ENCODE data around the gene RFX1.

RFX1 gene

DNA sequence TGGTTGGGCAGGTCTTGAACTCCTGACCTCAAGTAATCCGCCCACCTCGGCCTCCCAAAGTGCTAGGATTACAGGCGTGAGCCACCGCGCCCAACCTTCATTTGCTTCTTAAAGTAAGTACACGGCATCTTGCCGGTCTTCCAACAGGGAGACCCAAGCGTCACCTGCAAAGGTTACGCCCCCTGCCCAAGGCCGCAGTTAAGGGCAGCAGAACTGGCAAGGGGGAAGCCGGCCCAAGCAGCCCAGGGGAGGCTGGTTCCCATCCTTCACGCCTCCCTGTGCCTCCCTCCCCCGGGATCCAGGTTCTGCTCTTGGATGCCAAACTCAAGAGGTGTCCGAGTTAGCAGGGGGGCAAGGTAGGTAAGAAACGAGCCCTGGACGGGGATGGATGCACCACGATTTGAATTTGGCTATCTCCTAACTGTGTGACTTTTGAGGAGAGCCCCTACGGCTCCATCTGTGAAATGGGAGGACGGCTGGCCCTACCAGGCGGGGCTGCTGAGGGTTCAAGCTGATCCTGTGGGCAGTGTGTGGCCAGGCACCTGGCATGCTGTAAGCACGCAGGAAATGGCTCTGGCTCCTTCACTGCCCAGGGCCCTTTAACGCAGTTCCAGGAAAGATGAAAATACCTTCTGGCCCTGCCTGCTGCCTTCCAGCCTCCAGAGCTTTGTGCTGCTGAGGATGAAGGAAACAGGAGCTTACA lies 9.0 kb downstream of the RFX1 start:
- DNase-seq = no peak

DNA sequence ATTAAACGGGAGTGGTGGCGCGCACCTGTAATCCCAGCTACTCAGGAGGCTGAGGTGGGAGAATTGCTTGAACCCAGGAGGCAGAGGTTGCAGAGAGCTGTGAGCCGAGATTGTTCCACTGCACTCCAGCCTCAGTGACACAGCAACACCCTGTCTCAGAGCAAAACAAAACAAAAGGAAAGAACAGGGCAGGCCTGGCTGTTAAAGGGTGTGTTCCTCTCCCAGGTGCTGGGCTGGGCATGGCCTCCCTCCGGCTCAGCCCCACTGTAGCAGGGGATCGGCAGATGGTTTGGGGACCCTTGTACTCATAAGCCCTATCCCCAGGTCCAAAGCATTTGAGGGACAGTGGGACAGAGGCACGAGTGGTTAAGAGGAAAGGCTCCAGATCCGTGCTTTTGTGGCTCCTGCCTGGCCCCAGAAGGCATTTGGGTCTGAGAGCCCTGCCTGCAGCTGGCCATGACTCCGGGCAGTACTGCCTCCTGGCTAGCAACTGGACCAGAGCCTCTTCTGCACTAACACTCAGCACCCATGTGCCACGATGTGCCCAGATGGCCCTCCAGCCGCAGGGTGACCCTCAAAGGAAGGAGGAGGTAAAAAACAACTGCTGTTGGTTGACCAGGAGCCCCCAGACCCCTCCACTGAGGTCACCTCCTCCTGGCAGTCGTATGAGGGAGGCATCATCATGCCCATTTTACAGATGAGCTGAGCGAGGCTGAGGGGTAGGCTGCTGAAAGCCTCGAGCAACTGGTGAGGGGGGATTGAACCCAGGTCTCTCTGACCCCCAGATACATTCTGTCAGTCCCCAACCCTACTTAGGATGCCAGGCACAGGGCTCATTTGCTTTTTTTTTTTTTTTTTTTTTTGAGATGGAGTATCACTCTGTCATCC lies 10.0 kb downstream of the RFX1 start:
- no peak for DNase-seq

DNA sequence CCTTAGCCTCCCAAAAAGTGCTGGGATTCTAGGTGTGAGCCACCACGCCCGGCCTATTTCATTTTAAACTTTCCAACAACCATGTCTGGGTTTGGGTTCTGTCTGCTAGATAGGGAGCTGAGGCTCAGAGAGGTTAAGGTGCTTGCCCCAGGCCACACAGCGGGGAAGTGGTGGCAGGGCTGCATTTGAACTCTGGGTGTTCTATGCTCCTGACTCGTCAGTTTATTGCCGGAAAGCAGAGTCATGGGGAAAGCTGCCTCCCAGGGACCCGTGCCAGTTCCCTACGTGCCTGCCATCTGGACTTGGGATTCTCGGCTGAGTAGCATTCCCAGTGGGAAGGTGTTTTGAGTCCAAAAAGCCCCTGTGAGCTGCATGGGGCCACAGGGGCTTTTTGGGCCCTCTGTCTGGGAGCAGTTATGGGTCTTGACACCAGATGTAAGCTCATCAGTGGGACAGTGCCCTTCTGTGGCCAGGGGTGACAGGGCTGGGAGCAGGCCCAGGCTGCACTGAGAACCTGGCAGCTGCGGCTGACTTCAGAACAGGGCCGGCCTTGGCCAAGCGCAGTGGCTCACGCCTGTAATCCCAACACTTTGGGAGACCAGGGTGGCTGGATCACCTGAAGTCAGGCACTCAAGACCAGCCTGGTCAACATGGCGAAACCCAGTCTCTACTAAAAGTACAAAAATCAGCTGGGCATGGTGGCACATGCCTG lies 10.9 kb downstream of the RFX1 start:
- peak in 27 of 58 donors; percentile 5 to 62 (median 37) for DNase-seq

DNA sequence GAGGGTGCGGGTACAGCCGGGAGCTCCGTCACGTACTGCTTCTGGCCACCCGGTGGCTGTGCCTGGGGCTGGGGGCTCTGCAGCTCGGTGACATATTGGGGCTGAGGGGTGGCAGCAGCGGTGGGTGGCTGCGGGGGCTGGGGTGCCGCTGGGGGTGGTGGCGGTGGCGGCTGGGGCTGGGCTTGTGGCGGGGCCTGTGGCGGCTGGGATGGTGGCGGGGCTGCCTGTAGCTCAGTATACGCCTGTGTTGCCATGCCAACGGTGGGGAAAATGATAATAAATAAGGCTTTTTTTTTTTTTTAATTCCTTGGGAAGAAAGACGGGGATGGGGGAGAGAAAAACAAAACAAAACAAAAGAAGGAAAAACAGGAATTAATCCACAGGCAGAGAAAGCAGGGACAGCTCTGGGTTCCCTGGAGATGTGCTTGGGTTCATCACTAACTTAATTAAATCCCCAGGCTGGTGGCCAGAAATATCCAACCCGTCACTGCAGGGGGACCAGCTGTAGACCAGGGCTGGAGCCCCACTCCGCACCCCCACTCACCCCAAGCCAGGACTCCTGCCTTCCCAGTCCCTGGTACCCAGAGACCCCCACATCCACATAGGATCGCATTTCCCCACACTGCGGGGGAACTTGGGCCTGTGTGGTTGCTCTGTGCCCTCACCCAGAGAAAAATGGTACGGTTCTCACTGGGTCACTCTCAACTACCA lies 12.4 kb downstream of the RFX1 start:
- no peak for DNase-seq

DNA sequence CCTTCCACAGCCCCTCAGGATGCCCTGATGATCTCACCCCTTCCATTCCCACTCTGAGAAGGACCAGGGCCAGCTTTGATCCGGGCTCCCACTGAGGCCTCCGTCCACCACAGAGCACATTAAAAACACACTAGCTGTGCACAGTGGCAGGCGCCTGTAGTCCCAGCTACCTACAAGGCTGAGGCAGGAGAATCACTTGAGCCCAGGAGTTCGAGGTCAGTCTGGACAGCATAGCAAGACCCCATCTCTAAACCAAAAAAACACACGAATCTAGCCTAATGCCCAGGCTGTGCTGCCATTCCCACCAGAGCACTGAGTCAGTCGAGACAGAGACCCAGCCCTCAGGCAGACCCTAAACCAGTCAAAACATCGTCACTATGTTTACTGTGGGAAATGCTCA lies 14.1 kb downstream of the RFX1 start:
- DNase-seq = no peak

DNA sequence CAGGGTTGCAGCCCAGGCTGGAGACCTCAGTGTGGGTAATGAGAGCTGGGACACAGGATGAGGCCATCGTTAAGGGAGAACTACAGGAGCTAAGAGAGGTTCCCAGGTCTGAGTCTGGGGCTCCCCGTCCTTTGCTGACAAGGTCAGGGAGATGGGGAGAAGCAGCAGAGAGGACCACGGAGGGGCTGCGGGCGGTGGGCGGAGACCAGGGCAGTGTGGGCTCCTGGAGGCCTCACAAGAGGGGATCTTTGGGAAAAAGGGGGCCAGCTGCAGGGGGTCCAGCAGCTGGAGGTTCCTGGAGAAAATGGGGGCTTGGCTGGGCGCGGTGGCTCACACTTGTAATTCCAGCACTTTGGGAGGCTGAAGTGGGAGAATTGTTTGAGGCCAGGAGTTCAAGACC lies 16.0 kb downstream of the RFX1 start:
- no peak for DNase-seq

DNA sequence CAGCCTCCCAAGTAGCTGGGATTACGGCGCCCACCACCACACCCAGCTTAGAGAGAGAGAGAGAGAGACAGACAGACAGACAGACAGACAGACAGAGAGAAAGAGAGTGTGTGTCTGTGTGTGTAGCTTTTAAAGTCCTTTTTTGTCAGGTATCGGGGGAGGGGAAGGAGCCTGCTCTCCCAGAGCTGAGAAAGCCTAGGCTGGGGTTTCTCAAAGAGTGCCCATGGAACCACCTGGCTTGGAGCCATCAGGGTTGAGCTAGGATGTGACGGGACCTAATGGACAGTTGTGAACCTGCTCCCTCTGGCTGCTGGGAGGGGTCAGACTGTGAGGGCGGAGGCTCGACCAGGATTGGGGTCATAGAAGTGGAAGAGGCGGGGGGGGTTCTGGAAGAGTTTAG lies 16.6 kb downstream of the RFX1 start:
- no peak for DNase-seq

DNA sequence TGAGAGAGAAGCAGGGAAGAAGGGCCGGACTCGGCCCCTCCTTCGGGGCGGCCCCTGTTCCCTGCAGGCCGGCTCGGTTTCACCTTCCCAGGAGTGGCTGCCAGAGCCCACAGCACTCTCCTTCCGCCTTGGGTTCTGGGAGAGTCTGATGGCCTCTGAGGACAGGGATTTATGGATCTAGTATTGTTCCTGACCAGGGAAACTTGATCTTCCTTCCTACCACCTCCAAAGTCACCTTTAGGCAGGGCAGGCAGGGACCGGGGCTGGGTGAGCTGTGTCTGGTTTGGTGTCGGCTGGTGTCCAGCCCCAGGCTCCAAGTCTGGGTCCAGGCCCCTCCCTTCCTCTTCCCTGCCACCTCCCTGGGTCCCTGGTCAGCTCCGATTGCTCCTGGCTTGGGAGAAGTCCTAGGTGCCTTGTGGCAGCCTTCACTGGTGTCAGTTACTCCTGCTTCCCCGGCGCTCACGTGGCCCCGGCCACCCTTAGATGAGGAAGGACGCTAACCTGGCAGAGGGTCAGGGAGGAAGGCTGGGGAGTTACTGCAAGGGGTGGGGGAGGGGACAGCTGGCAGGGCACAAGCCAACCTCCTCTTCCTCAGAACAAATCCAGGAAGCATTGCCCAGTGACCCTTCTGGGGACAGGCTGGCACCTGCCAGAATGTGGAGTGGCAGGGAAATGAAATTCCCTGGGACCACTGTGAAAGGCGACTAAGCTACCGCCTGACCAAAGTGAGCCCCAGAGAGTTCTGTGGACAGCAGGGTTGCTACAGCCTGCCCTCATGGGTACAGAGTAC lies 18.8 kb downstream of the RFX1 start:
- DNase-seq = peak in 41 of 58 donors; percentile 7 to 74 (median 32)

DNA sequence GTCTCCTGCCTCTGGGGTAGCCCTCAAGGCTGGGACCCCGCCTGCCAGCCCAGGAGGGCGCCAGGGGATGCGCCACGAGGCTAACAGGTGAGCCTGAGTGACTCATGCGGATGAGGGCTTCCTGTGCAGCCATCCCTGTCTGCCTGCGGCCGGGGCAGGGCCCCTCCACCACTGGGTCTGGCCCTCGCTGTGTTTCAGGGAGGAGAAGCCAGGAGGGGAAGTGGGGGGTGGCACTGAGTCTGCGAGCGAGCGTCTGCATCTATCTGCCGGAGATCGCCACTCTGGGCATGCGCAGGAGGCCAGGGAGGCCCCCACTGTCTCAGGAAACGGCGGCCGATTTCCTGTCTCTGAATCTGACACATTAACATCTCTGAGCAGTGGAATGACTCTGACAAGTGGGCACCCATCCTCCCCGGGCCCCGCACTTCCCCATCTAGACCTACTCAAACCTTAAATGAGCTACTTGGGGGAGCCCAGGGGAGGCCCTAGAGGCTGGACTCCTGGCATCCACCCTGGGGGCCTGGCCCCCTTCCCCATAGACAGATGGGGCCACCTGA lies 19.7 kb downstream of the RFX1 start:
- DNase-seq = peak in 53 of 58 donors; percentile 6 to 74 (median 47)

DNA sequence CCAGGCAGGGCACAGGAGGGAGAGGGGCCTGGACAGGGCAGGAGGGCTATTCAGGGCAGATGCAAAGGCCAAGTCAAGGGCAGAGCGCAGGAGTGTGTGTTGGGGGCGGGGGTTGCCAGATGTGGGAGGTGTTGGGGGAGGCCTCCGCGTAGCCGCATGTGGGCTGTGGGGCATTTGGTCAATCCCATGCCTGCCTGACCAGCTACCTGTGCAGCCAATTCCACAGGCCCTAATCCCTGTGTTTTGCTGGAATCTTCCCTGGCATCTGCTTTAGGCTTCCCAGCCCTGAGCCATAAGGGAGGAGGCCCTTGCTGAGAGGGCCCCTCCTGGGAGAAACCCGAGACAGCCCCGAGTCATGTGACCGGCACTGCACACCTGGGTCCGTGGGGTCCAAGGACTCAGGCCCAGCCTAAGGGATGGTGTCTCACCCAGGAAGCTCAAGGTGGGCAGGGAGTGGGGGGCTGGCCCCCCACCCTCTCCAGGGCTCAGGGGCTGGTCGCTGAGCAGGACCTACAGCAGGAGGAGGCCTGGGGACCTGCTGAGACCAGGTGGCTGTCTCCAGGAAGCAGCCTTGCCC lies 20.3 kb downstream of the RFX1 start:
- no peak for DNase-seq

DNA sequence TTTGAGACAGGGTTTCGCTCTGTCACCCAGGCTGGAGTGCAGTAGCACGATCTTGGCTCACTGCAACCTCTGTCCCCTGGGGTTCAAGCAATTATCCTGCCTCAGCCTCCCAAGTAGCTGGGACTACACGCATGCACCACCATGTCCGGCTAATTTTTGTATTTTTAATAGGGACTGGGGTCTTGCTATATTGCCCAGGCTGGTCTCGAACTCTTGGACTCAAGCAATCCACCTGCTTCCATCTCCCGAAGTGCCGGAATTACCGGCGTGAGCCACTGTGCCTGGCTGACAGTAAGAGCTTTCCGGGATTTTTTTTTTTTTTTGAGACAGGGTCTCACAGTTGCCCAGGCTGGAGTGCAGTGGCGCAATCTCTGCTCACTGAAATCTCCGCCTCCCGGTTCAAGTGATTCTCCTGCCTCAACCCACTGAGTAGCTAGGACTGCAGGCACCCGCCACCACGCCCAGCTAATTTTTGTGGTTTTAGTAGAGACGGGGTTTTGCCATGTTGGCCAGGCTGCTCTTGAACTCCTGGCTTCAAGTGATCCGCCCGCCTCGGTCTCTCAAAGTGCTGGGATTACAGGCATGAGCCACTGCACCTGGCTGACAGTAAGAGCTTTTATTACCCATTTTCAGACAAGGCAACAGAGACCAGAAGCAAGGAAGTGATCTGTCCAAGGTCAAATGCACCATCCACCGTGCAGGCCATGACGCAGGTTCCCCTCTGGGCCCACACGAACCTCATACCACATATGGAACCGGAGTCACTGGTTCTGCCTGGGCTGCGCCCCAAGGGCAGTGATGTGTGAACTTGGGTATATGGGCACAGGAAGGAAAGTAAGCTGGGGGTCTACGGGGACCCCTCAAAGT lies 21.0 kb downstream of the RFX1 start:
- no peak for DNase-seq

DNA sequence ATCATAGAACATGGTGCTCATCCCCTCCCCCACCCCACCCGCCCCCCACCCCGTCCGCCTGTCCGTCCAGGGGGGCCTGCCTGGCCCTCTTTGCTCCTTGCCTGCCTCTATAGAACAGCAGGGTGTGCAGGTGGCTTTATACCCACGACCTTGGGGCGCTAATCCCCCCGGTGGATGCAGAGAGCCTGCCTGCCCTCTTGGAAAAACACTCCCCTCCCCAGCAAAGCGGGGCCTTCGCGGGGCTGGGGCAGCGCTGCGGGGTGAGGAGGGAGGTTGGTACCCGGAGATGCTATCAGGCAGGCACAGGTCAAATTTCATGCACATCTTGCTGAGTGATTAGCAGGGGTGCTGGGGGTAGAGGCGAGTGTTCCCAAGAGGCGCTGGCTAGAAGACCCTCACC lies 21.9 kb downstream of the RFX1 start:
- DNase-seq = no peak

DNA sequence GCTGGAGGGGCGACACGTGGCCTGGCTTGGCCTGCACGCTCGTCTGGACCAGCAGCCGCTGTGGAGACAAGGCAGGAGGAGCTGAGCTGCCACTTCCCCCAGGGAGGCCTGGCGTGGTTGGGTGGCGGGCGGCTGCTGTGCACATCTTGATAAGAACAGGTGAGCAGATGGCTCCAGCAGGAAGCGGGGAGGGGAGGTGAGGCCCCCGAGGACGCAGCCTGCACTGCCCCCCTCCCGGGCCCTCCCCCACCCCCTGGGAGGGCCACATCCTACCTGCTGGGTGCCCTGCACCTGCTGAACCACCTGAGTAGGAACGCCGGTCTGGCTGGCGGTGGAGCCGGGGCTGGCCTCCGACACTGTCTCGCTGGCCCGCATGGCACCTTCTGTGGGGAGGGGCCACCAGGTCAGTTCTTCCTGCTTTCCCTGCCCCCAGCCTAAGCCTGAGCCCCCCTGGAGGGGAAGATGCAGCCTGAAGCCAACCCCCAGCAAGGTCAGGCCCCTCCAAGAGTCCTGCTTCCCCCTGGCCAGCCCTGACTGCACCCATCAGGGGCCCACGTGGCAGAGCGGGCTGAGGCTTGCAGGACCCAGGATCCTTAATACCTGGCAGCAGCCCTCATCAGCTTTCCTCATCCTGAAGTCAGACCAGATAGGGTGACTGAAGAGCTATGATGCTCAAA lies 22.8 kb downstream of the RFX1 start:
- DNase-seq = no peak

DNA sequence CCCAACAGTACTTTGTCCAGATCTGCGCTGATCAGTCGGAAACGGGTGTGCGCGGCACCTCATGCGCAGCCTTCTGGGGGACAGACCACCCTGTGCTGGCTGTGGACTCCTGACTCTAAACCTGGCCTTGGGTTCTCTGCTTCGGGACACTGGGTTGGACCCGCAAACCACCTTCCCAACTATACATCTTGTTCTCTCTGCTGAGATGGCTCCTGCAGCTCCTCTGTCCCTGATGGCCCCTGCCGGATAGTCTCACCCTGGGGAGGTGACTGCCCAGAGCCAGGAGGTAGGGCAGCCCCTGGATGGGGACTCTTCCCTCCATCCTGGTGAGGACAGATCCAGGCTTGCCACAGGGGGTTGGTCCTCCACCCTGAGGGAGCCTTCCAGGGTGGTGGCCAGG lies 23.3 kb downstream of the RFX1 start:
- DNase-seq = no peak

DNA sequence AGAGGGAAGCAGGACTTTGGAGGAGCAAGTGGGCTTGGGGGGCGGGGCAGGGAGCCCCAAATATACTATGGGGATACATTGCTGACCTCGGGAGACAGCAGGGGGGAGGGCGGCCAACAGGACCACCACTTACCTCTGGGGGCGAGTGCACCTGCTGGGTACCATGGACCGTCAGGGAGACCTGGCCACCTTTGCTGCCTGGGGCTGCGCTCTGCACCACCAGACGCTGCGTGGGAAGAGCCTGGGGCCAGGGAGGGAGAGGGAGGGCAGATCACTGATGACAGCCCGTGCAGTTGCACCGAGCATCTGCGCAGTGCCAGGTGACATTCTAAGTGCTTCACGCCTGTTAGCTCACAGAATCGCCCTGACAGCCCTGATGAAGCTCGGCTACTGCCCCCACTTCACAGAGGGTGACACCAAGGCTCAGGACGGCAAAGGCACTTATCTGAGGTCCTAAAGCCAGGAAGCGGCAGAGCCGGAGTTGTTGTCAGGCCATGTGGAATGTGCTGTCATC lies 24.1 kb downstream of the RFX1 start:
- no peak for DNase-seq

DNA sequence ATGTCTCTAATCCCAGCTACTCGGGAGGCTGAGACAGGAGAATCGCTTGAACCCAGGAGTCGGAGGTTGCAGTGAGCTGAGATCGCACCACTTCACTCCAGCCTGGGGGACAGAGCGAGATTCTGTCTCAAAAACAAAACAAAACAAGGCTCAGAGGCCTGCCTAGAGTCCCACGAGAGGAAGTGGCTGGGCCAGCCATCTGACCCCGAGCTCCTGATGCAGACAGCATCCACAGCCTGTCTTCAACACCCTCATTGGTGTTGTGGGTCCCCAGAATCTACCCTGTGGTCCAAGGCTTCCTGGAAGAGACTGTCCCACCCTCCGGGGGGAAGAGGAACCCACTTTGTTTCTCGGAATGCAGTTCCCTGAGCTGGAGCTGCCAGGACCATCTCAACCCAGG lies 24.7 kb downstream of the RFX1 start:
- DNase-seq = no peak

DNA sequence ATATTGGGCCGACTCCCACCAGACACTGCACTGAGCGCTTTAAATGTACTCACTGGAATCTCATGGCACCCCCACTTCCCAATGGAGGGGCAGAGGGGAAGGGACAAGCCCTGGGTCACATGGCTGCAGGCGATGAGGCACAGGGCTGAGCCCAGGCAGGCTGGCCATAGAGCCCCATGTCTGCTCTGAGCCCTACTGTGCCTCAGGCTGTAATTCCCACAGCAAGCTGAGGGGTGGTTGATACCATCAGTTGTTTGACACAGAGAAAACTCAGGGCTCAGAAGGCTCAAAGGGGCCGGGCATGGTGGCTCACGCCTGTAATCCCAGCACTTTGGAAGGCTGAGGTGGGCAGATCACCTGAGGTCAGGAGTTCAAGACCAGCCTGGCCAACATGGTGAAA lies 25.1 kb downstream of the RFX1 start:
- no peak for DNase-seq

DNA sequence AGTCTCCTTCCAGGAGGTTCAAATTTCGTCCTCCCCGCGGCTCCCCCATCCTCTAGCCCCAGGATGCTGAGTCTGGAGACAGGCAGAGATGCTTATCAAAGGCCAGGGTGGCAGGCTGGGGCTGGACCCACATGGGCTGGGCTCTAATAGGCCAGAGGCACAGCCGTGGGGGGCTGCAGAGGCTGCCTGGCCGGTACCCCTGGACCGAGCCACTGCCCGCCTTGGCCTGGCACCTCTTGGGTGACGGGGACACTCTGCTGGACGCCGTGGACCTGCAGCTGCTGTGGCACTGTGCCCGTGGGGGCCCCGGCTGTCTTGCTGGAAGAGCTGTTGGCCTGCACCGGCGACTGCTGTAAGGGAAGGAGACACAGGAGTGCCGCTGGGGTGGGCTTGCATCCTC lies 25.8 kb downstream of the RFX1 start:
- DNase-seq = no peak

Data from anterior cingulate cortex (tissue), 58 donors.